ENCODE data around the gene UTP11.

UTP11 gene

DNA sequence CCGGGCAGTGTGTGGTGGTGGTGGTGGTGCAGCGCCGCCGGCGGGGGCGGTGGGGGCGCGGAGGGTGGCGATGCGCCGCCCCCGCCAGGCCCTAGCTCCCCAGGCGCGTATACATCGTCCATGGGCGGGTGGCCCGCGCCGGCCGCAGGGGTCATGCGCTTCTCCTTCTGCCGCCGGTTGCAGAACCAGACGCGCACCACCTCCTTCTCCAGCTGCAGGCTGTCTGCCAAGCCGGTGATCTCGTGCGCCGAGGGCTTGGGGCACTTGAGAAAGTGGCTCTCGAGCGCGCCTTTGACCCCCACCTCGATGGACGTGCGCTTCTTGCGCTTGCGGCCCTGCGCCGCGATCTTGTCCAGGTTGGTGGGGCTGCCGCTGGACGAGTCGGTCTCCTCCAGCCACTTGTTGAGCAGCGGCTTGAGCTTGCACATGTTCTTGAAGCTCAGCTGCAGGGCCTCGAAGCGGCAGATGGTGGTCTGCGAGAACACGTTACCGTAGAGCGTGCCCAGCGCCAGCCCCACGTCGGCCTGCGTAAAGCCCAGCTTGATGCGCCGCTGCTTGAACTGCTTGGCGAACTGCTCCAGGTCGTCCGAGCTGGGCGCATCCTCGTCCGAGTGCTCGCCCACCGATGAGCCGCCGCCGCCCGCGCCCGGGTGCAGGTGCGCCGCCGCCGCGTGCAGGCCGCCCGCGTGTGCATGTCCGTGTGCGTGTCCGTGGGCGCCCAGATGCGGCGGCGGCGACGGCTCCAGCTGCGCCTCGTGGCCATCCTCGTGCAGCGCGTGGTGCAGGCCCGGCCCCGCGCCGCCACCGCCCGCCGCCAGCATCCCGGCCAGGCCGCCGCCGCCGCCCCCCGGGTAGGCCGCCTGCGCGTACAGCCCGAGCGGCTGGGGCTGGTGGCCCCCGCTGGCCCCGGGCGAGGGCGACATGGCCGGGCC is 33.1 kb downstream of the UTP11 start:
- no peak for DNase-seq (ENCODE audit: insufficient read length, low spot score)
- peak; percentile 49 for FAIRE-seq

DNA sequence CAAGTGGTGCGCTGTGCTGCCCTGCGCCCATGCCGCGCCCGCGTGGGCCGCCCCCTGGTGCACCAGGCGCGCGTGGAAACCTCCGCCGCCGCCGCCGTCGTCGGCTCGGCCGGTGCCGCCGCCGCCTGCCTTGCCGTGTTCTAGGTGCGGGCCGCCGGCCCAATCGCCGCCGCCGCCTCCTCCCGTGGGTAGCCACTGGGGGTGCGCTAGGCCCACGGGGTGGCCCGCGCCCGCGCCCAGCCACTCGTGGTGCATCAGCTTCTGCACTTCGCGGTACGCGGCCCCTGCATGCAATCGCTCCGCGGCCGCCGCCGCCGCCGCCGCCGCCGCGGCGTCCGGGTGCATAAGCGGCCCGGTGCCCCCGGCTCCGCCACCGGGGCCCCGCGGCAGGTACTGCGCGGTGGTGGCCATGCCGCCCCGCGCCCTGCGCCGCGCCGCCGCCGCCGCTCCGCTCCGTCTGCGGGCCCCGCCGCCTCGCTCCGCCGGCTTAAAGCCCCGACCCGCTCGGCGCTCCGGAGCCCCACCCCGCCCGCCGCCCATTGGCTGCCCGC is 33.9 kb downstream of the UTP11 start, which contains the start of gene POU3F1:
TSS of gene POU3F1 (minus strand) at position 461 of the 551 bp plus-strand sequence. CDS start at position 411, 50 bp downstream.
- DNase-seq (ENCODE audit: insufficient read length, low spot score), result no peak
- no peak for FAIRE-seq

DNA sequence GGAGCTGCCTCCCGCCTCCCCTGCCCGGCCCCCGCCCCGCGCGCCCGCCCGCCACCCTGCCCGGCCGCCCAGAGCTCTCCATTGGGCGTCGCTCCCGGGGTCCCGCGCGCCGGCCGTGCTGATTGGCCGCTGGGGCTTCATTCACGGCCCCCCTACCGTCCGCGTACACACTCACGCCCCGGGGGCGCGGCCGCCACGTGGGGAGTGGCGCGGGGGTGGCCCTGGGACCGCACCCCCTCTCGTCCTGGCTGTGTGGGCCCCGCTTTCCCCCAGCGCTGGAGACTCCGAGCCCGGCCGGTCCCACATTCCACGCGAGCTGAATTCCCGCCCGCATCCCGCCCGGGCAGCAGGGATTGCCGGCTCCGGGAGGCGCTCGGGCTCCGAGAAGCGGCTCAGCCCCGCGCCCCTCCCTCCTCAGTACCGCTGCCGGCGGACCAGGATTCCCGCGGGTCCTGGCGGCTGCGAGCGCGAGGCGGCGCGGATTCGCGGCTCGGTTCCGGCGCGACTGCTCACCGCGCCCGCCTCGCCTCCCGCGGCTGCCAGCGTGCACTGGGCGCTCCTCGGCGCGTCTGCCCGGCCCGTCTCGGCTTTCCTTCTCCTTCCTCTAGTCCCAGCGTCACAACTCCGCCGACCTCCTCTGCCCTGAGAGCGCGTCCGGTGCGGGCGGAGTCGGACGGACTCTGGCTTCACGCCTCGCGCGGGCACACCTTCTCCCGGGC is 34.5 kb downstream of the UTP11 start:
- peak; percentile 68 for FAIRE-seq
- DNase-seq (ENCODE audit: insufficient read length, low spot score), result peak; percentile 94

DNA sequence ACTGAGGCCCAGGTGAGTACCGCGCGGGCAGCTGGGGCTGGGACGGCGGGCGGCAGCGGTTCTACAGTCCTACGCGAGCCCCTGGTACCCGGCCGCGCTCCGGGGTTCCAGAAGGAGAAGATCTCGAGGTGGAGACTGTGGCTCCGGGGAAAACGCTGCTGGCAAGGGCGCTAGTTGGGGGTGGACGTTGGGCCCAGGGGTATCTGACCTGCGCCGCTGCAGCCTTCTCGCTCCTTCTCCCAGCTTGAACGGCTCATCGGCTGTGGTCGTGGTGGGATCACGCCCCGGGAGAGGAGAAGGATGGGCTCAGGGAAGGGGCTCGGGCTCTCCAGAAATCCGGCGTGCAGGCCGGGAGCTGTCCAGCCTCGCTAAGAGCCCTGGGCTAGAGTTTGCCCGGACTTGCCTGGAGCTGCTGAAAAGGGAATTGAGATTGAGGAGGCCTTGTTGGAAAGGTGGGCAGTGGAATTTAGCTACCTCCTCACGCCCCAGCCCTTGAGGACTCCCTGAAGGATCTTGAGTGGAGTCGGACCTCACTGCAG is 35.1 kb downstream of the UTP11 start:
- FAIRE-seq (no peak), DNase-seq (ENCODE audit: insufficient read length, low spot score) (peak; percentile 54)

DNA sequence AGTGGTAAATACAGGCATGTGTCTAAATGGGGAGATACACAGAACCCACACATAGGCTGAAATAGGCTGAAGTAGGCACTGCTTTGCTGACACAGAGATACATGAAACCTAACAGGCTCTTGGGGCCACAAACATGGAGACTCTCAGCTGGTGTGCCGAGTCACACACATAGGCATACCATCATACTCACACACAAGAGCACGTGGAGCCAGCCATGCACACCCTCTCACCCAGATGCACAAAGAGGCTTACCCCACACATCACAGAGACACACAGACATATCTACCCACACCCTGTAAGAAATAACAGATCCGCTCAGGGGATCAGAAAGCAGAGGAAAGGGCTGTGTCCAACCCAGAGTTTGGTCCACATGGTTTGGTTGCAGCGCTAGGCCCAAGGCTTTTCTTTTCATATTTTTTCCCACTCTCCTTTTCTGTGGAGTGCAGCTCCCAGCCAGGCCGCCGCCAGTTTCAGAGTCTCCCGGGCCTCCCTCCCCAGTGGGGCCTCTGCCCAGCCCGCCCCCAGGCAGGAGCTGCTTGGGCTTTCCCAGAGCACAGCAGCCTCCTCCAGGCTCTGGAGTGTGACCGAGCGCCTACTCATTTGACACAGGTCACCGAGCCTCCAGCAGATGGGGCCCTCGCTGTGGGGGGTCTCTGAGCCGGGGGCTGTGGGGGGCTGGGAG is 38.0 kb downstream of the UTP11 start:
- FAIRE-seq, result peak; percentile 59
- DNase-seq (ENCODE audit: insufficient read length, low spot score), result no peak

DNA sequence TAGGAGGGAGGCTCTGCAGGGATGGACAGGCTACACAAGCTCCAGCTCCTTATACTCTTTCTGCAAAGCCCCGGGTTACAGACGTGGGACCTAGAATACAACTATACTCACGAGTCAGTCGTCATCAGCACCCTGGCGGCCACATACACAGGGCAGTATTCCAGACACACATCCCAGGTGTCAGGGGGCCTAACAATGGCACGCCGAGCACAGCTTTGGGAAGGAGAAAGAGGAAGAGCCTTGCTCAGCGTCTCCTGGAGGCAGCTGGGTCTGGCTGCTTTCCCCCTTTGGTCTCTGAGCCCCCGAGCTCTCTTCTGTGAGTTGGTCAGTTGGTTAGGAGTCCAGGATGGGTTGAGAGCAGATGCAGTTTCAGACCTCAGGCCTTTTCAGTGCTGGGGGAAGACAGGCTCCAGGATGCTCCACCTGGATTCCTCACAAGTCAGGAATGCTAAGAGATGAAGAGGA is 38.6 kb downstream of the UTP11 start:
- FAIRE-seq, result no peak
- no peak for DNase-seq (ENCODE audit: insufficient read length, low spot score)

DNA sequence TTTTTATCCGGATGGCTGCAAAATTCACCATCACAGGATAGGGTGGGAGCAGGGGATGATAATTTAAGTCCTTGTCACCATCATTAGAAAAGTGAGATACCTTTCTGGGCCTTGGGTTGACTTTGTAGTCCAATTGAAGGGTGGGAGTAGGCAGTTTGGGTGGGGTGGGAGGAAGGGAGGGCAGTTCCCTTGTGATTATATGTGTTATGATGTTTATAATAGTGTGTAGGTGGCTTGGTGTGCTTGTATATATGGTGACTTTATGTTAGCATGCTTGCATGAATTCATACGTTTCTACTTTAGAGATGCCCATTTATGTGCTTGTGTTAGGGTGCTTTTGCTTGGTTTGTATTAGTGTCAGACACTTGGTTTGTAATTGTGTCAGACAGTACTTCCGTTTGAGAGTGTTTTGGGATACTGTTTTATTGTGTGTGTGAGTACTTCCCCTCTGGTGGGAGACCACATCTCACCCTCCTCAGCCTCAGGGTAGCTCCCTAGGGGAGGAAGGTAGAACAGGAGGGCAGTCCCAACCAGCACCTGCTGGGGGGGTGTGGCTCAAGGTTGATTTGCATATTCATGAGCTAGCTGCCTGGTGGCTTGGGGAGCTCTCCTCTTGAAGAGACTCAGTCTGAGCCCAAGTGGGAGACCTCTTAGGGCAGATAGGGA is 40.3 kb downstream of the UTP11 start:
- no peak for DNase-seq (ENCODE audit: insufficient read length, low spot score)
- FAIRE-seq, result peak; percentile 96

DNA sequence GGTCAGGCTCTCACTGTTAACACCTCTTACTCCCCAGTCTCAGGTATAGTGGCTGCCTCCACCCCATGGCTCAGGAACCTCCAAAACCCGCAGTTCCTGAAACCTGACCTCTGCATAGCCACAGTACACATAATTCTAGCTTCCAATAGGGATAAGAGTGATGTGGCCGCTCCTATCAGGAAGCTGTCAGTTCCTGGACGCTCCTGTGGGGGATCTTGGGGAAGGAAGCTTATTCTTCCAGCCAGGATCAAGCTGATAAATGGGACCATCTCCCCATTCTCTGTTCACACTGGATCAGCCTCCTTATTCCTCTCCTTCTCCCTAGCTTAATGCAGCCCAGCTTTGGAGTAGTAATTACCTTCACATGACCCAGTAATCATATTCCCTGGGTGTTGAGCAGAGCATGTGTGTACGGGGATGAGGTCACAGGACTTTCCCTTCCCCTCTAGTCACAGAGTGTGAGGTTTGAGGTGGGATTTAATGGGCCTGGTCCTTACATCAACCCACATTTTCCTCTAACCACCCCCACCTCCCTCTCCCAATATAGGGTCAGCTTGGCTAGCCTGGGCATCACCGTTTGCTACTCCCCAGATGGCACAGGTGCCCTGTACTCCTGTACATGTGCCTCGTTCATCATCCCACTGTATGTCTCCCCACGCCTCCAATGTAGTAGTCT is 41.0 kb downstream of the UTP11 start:
- peak; percentile 62 for FAIRE-seq
- no peak for DNase-seq (ENCODE audit: insufficient read length, low spot score)

DNA sequence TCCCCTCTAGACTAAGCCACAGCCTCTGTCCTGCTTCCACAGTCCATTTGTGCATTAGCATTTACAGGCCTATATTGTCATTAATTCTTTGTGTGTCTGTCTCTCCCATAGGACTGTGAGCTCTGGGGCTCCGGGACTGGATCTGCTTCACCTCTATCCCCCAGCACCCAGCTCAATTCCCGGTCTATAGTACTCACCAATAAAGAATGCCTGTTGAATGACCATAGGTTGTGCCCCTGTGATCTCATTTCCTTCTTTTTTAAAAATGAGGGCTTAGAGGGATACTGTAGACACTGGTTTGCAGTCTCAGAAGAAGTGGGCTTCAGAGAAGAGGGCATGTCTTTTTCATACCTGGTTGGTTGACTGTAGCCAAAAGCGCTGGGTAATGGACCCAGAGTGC is 42.9 kb downstream of the UTP11 start:
- no peak for DNase-seq (ENCODE audit: insufficient read length, low spot score)
- no peak for FAIRE-seq

DNA sequence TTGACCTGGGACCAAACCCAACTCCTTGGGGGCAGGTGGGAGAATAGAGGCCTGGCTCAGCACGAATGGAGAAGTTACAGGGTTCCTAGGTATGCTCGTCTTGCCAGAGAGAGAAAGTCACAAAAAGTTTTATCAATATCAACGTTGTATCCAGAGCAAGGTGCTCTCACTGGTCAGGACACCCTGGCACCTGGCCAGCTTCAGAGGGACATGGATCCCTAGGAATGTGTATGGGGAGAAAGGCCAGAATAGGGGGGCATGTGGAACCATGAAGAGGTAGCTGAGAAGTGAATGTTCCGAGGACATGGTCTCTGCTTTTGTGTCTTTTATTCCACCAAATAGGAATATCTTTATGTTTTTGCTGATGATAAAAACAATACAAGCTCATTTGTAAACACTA is 43.4 kb downstream of the UTP11 start:
- no peak for DNase-seq (ENCODE audit: insufficient read length, low spot score)
- no peak for FAIRE-seq

DNA sequence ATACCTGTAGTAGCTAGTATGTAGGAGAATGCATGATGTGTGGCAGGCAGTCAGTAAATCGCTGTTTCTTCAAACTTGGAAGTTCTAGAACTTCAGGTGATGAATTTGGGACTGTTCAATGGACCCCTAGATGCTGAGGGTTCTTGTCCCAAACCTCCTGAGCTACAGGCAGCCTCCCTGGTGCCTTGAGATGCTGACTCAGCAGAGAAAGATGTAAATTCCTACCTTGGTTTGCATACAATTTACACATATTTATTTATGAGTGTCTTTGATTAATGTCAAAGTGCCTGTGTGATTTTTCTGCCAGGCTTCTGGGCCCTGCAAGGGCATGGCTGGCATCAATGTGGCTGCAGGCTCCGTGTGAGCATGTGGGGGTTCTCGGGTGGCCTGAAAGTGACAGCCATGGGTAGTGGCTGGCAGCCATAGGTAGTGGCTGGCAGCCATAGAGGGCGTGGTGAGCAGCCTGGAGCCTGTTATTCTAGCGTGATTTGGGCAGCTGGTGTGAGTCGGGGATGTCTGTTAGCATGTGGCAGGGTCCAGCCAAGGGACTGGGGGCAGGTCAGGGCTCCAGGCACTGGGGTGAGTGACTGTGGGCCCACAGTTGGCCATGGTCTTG is 47.2 kb downstream of the UTP11 start:
- DNase-seq (ENCODE audit: insufficient read length, low spot score) (no peak), FAIRE-seq (no peak)

DNA sequence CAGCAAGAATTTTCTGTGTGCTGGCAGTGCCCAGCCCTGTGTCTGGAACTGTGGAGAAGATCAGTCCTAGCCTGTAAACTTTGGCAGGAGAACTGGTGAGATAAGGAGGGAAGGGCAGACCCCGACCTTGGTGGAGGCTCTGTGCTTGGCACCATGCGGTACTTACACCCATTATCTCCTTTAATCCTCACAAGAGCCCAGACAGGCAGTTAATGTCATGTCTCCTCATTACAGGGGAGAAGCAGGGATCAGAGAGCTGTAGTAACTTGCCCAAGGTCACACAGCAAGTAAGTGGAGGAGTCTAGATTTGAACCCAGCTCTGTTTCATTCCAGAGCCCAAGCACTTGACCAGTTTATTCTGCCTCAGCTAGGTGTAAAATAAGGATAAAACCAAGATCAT is 48.0 kb downstream of the UTP11 start:
- FAIRE-seq (no peak), DNase-seq (ENCODE audit: insufficient read length, low spot score) (no peak)

DNA sequence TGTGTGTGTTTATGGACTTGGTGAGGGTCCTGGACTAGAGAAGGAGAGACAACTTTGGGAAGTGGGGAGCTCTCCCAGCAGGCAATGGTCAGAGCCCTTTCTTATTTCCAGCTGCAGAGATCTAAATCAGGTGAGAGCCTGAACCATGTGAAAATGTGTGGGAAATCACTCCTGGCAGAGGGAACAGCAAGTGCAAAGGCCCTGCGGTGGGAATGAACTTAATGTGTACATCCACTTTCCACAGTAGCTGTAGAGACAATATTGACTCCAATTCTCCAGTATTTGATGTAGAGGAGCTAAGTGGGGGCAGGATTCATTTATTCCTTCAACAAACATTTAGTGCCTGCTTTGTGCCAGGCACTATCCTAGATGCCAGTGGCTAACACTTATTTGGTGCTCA is 48.8 kb downstream of the UTP11 start:
- FAIRE-seq, result no peak
- no peak for DNase-seq (ENCODE audit: insufficient read length, low spot score)

DNA sequence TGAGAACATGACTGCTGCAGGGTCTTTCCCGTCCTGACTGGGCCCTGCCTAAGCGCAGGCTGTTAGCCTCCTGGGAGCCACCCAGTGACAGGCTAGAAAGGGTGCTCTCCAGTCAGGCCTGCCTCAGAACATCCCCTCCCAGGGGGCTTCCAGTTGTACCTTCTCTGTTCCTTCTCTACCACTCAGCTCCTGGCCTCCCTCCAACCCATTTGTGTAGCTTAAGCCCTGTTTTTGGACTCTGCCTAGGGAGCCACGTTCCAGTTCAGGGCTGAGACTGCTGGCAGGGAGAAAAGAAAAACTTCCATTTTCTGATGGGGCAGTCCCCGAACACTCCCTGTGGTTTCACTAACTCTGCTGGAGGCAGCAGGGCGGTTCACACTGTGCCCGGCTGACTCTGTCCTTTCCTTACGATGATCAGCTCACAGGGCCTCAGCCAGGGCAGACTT is 49.4 kb downstream of the UTP11 start:
- DNase-seq (ENCODE audit: insufficient read length, low spot score), result no peak
- FAIRE-seq, result peak; percentile 96

DNA sequence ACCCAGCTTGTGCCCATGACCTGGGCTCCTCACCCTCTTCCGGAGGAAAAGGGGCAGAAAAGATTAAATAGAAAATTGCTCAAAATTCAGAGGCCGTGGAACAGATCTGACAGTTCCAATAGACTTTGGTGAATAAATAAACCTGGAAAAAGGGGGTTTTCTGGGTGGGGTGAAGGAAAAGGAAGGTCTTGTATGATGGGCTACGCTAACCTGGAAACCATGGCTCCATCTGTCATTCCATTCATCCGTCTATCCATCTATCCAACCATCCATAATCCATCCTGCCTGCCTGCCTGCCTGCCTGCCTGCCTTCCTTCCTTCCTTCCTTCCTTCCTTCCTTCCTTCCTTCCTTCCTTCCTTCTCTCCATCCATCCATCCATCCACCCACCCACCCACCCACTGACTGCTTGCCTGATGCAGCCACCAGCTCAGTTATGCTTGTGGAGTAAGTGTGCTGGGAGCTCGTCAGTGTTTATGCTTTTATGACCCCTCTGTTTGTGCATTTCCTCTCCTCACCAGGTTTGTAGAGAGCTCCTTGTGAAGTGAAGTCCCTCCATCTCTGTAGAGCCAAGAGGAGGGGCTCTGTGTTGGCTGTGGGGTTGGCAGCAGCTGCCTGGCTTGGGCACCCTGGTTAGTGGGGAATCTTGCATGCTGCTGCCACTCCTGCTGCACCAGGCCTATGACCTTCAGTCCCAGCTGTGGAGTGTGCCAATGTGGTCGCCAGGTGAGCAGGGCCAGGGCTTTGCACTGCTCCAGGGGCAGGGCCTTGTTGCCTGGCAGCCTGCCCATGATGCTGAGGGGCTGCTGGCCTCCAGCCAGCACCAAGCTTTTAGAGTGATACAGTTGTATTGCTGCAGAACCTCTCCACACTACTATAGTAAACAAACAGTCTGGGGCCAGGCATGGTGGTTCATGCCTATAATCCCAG is 50.1 kb downstream of the UTP11 start:
- DNase-seq (ENCODE audit: insufficient read length, low spot score), result no peak
- FAIRE-seq, result no peak

DNA sequence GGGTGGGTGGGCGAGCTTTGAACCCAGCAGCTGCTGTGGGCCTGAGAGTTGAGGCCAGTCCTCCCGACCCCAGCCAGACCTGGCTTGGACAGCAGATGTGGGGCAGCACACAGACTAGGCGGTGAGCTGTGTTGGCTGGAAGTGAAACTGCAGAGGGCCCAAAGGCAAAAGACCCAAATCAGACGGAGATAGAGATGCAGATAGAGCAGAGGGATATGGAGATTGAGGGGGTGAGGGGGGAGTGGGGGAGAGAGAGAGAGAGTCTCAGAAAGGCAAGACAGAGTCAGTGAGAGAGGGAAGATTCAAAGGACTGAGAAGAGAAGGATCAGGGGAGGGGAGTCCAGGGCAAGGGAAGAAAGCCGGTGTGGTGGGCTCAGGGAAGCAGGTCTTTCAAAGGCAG is 51.1 kb downstream of the UTP11 start:
- DNase-seq (ENCODE audit: insufficient read length, low spot score) (no peak), FAIRE-seq (no peak)

DNA sequence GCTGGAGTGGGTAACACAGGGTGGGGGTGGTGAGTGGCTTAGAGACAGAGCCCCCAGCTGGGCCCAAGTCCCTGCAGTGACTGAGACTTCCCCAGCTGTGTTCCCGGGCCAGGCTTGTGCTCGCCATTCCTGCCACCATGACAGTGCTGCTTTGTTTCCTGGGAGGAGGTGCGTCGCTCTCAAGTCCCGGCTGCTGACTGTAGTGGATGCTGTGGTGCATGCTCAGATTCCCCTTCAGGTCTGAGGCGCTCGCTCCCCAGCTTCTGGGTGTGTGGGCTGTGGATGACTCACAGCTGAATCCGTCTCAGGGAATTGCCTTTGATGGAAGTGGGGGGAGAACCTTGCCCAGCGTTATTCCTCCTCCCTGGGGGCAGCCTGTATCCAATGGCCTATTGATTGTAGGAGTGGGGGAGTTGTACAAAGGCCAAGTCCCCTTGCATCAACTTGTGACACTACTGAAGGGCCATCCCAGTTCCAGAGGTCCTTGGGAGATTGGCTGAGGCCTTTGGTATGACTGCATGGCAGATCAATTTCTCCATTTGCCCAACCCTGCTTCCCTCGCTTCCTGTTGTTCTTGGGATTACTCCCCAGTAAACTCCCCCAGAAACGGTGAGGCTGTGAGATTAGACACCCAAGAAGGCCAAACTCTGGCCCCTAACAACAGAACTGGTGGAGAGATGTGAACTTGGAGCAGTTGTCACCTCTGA is 51.8 kb downstream of the UTP11 start:
- DNase-seq (ENCODE audit: insufficient read length, low spot score) (no peak), FAIRE-seq (no peak)
